Measurements from ENCODE around the gene RGS3.

Gene RGS3

DNA sequence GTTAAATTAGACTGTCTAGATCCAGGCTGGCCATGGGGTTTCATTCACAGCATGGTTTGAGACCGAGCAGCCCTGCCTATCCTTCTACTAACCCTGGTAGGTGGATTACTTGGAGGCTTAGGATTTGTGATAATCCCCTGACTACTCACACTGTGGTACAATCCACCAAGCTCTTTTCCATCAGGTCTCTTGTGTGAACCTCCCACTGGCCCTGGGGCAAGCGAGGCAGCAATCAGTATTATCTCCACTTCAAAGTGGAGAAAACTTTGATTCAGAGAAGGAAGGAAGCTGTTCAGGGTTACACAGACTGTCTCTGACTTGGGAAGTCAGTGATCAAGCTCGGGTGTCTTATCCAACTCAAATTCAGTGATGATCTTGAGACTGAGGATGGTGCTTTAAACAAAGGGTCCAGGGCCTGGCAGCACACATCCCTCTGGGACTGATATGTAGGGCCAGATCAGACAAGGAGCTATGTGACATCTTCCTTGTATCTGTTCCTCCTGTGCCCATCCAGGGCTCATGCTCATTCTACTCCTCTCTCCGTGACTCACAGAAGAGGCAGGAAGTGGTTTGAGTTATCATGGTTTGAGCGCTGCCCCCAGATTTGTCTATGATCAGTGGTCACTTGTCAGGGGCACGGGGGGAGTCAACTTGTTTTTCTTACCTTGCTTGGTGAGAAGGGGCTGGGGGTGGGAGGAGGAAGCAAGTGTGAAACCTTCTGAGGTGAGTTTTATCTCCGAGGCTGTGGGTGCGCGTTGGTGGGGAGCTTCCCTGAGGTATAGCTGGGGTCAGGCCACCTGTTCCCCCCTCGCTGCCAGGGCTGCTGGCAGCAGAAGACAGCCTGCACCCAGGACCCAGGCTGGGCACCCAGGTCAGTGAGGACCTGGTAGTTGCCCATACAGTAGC lies 48.6 kb downstream of the RGS3 start:
- DNase-seq (ENCODE audit: low read depth) = no peak

- no peak for DNase-seq (ENCODE audit: low read depth)
Measured at GRCh38 chr9:113513111-113513510, 49.6 kb downstream of the RGS3 start.

DNA sequence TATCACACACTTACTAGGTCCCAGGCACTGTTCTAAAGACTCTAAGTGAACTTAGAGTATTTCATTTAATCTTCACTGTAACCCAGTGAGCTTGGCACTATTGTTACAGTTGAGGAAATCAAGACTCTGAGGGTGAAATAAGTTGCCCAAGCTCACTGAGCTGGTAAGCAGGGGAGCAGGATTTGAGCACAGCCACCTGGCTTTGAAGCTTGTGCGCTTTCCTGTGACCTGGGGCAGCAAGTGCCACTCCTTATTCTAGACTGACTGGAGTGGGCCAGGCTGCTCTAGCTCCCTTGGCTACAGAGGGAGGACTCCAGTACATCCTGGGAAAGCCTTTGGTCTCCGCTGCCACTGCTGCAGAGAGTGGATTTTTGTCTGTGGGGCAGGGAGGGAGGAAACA lies 50.0 kb downstream of the RGS3 start:
- DNase-seq (ENCODE audit: low read depth) = no peak

- no peak for DNase-seq (ENCODE audit: low read depth)
Measured at GRCh38 chr9:113514061-113514460, 50.5 kb downstream of the RGS3 start.

DNA sequence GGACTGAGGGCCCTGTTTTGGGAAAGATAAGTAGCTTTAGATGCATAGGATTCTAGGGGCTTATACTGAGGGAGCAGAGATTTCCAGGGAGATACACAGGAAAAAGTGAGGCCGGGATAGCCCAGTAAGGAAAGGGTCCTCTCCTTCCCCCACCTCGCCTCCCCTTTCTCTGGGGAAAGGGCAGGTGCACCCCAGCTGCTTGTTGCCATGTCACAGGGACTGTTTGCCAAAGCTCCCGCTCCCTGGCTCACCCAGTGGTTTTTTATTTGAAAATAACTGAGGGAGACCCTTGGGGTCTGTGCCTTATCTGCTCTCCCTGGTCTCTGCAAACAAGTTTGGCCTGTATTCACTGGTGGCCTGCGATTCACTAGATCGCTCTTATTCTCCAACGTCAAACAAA lies 51.2 kb downstream of the RGS3 start:
- no peak for DNase-seq (ENCODE audit: low read depth)

GRCh38 chr9:113515862-113516261 lies 52.3 kb downstream of the RGS3 start:
- no peak for DNase-seq (ENCODE audit: low read depth)

GRCh38 chr9:113516840-113517577 lies 53.5 kb downstream of the RGS3 start:
- no peak for DNase-seq (ENCODE audit: low read depth)

GRCh38 chr9:113519426-113520108 lies 56.0 kb downstream of the RGS3 start:
- no peak for DNase-seq (ENCODE audit: low read depth)

- no peak for DNase-seq (ENCODE audit: low read depth)
Measured at GRCh38 chr9:113520109-113520642, 56.6 kb downstream of the RGS3 start.

DNA sequence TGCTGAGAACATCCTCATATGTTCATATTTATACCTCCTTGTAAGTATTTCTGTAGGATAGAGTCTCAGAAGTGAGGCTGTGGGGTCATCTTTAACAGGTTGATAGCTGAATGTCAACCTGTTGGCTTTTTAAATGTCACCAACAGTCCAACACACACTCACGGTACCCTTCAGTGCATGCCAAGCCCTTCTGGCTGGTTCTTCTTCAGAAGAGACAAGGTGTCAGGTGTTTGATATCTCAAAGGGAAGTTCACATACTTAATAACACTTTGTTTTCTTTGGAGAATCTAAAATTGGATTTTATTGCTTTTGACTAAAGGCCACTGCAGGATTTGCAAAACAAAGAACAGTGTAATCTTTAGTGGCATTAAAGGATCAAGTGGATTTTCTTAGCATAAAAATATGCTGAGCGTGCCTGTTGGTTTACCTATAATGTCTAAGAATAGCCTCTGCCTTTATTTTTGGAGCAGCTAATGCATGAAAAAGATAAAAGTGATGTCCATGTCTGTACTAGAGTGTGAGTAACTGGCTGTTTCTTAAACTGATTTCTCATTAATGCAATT lies 58.2 kb downstream of the RGS3 start:
- no peak for DNase-seq (ENCODE audit: low read depth)

DNA sequence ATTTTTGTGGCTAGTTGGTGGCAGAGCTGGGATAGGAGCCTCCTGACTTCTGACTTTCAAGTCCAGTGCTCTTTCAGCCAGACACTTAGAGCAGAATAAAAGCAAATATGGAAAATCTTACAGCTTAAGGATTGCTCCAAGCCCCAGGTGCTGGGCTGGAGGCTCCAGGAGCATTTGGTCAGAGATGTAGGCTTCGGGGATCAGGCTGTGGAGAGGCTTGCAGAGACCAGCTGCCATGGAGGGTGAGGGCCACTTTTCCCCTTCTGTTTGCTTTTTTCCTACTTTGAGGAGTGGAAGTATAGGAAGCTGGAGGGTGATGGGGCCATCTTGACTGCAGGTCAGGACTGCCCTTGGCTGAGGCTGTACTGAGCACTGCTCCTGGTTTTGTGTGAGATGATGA lies 58.9 kb downstream of the RGS3 start:
- DNase-seq (ENCODE audit: low read depth) = no peak

GRCh38 chr9:113522858-113523257 lies 59.3 kb downstream of the RGS3 start:
- DNase-seq (ENCODE audit: low read depth) = no peak

GRCh38 chr9:113523421-113524141 lies 60.1 kb downstream of the RGS3 start:
- DNase-seq (ENCODE audit: low read depth) = no peak

DNA sequence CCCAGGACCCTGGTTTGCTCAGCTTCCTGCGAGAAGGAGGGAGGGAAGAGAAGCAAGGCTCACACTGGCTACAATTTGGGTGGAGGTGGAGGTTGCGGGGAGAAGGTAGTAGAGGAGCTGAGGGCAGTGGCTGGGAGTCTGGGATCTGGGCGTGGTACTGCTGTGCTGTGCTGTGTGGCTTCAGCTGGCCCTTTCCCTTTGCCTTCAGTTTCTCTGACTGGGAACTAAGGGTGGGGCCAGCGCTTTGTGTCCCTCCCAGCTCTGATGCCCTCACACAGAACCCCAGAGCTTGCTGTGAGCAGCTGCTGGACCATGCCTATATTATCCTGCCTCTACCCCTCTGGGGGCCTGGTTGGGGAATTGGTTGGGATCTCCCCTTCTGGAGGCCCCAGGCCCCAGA lies 60.9 kb downstream of the RGS3 start:
- DNase-seq (ENCODE audit: low read depth) = no peak

DNA sequence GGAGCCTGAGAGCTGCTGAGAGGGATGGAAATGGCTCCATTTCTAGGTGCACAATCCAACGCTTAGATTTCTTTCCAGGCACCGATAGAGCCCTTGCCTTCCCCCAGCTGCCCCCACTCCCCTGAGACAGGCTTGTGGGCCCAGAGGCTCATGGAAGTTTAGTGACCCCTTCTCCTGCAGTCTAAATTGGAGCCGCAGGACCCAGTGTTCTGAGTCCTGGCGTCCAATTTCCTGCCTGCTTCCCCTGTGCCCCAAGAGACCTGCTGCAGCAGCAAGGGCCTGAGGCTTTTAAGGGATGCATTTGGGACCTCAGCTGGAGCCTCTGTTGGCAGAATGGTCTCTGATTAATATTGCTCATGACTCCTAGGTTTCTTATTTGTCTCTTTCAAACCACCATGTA lies 61.7 kb downstream of the RGS3 start:
- no peak for DNase-seq (ENCODE audit: low read depth)

- no peak for DNase-seq (ENCODE audit: low read depth)
Measured at GRCh38 chr9:113525831-113526230, 62.3 kb downstream of the RGS3 start.

DNA sequence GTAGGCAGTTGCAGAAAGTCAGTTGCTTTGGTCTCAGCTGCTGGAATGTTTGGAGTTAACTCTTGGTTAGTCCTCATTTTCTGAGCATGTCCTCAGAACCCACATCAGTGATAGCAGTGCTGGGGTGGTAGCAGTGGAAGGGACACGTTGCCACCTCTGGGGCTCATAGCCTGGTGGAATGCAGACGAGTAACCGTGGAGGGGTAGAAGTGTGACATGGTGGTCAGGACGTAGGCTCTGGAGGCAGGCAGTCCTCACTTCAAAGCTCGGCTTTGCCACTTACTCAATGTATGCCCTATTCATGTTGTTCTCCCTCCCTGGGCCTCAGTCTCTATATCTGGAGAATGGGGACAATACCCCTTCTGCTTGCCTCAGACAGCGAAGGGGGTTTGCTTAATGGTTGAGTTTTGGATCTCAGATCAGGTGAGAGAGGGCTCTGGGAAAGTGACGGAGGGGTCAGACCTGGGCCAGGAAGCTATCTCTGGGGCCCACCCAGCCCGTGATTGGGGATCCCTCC lies 62.8 kb downstream of the RGS3 start:
- no peak for DNase-seq (ENCODE audit: low read depth)

DNA sequence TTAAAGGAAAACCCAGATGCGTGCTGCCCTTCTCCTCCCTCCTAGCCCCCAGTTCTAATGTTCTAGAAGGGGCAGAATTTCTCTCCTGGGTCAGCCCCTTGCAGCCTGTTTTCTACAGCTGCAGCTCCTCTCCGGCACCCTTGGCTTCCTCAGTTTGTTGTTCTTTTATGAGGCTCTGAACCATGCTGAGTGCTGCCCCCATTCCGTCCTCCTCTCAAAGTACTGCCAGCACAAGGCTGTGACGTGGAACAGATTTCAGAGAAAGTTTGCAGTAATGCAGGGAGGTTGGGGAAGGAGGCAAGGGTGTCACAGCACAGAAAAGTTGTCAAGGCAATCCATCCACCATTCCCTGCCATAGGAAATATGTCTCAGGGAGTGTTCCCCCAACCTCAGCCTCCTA lies 63.3 kb downstream of the RGS3 start:
- no peak for DNase-seq (ENCODE audit: low read depth)

GRCh38 chr9:113528088-113528487 lies 64.6 kb downstream of the RGS3 start:
- no peak for DNase-seq (ENCODE audit: low read depth)

DNA sequence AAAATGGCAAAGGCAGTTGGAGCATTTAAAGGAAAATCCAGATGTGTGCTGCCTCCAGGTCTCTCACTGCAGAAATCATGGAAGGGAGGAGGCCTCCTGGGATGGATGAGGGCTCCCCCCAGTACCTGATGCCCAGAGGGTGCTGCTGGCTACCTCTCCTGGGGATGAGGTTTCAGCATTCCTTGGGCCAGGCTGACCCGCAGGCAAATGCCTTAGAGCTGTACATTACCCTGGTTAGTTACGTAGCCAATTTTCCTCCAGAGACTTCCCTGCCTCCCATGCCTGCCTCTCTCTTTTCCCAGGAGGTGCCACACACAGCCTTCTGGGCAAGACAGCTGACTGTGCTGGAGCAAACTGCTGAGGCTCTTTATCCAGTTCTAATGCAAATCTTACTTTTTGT lies 65.3 kb downstream of the RGS3 start:
- DNase-seq (ENCODE audit: low read depth) = no peak

GRCh38 chr9:113529336-113530009 lies 65.9 kb downstream of the RGS3 start:
- no peak for DNase-seq (ENCODE audit: low read depth)
